OCI-LY3 (cell line): ENCODE results near the gene OSBPL6.

Experiments used
- H2AFZ ChIP-seq: fragments of 200-600, 300-600 bp; shearing (Covaris generic); 2 replicates; pipeline ENCODE4 v1.6.0; 2014; ENCODE audit warnings: antibody characterized with exemption, low read depth, low read length
- H3K27ac ChIP-seq: fragments of 200-600, 300-600 bp; sonication (generic); 2 replicates; pipeline ENCODE4 v1.5.1; 2014; ENCODE audit warnings: mild to moderate bottlenecking, low read length, moderate library complexity, mixed read lengths
- H3K27me3 ChIP-seq: fragments of 200-600, 300-600 bp; sonication (generic); 2 replicates; pipeline ENCODE4 v1.6.1; 2014; ENCODE audit warnings: low read depth, low read length, mixed read lengths
- H3K36me3 ChIP-seq: fragments of 200-600, 300-600 bp; sonication (generic); replicated peaks from 2 replicates; pipeline ENCODE3; 2014; ENCODE audit warnings: low read depth, low read length, mixed read lengths
- H3K4me1 ChIP-seq: fragments of 300-600, 200-600 bp; sonication (generic); 2 replicates; pipeline ENCODE4 v1.6.1; 2014; ENCODE audit warnings: low read length, mixed read lengths
- H3K4me2 ChIP-seq: fragments of 200-600, 300-600 bp; sonication (generic); 2 replicates; pipeline ENCODE4 v1.6.1; 2014; ENCODE audit warnings: low read length, mixed read lengths
- H3K4me3 ChIP-seq: fragments of 300-600, 200-600 bp; sonication (generic); 2 replicates; pipeline ENCODE4 v1.5.1; 2014; ENCODE audit warnings: antibody characterized with exemption, mild to moderate bottlenecking, low read length, moderate library complexity
- H3K79me2 ChIP-seq: fragments of 300-600, 200-600 bp; shearing (Covaris generic); 2 replicates; pipeline ENCODE4 v1.6.1; 2014; ENCODE audit warnings: mild to moderate bottlenecking, low read length, mixed read lengths
- H3K9ac ChIP-seq: fragments of 300-600, 200-600 bp; shearing (Covaris generic); 2 replicates; pipeline ENCODE4 v1.6.0; 2014; ENCODE audit warnings: mild to moderate bottlenecking, low read length, moderate library complexity
- H3K9me3 ChIP-seq: fragments of 200-600, 300-600 bp; shearing (Covaris generic); 2 replicates; pipeline ENCODE4 v1.6.1; 2014; ENCODE audit warnings: low read length, mixed read lengths; ENCODE audit not compliant: insufficient read depth
- H4K20me1 ChIP-seq: fragments of 200-600, 300-600 bp; sonication (generic); 2 replicates; pipeline ENCODE4 v1.6.1; 2016; ENCODE audit warnings: low read length, mixed read lengths; ENCODE audit not compliant: insufficient read depth
- CTCF ChIP-seq: fragments of 200-600, 300-600 bp; sonication (generic); IDR thresholded peaks from 2 replicates; pipeline ENCODE4 v1.5.1; 2014; ENCODE audit warnings: antibody characterized with exemption, low read length, low read depth
- EZH2phosphoT487 ChIP-seq: fragments of 200-600 bp; shearing (Covaris generic); IDR thresholded peaks from 2 replicates; pipeline ENCODE4 v1.6.1; 2018; ENCODE audit warnings: antibody characterized with exemption, mixed run types, low read depth

Gene OSBPL6

GRCh38 chr2:178155524-178155923 is 38.8 kb upstream of the OSBPL6 start:
- H2AFZ ChIP-seq = no peak overlapping the region
- no peaks in the 10 kb centered on the region for H3K9me3 ChIP-seq
- H3K4me3 ChIP-seq = no peak overlapping the region
- H3K36me3 ChIP-seq = no peaks in the 10 kb centered on the region
- no peak overlapping the region for H3K4me2 ChIP-seq
- no peaks in the 10 kb centered on the region for H3K79me2 ChIP-seq
- TF ChIP-seq CTCF (no peak), EZH2phosphoT487 (no peak)
- H3K4me1 ChIP-seq = peaks cover 10% of the 10 kb centered on the region
- no peaks in the 10 kb centered on the region for H4K20me1 ChIP-seq
- H3K27ac ChIP-seq = no peak overlapping the region
- no peak overlapping the region for H3K9ac ChIP-seq
- H3K27me3 ChIP-seq = no peaks in the 10 kb centered on the region

- no peaks in the 10 kb centered on the region for H3K36me3 ChIP-seq
- no peaks in the 10 kb centered on the region for H3K79me2 ChIP-seq
- no peaks in the 10 kb centered on the region for H4K20me1 ChIP-seq
- no peaks in the 10 kb centered on the region for H3K27me3 ChIP-seq
- H3K9me3 ChIP-seq = no peaks in the 10 kb centered on the region
- H3K4me3 ChIP-seq = no peak overlapping the region
- no peak overlapping the region for H2AFZ ChIP-seq
- no peak for TF ChIP-seq EZH2phosphoT487
- TF ChIP-seq CTCF = no peak
- H3K4me2 ChIP-seq = no peak overlapping the region
- no peak overlapping the region for H3K9ac ChIP-seq
- no peak overlapping the region for H3K27ac ChIP-seq
- H3K4me1 ChIP-seq = peaks cover 3% of the 10 kb centered on the region
Measured at GRCh38 chr2:178157574-178157973, 36.7 kb upstream of the OSBPL6 start.

GRCh38 chr2:178159966-178160365 is 34.3 kb upstream of the OSBPL6 start:
- H3K9me3 ChIP-seq = no peaks in the 10 kb centered on the region
- TF ChIP-seq CTCF (no peak), EZH2phosphoT487 (no peak)

GRCh38 chr2:178160601-178161000 is 33.7 kb upstream of the OSBPL6 start:
- no peaks in the 10 kb centered on the region for H4K20me1 ChIP-seq
- TF ChIP-seq CTCF (no peak), EZH2phosphoT487 (no peak)

More at GRCh38 chr2:178159966-178160365, 34.3 kb upstream of the OSBPL6 start:
- H2AFZ ChIP-seq = no peak overlapping the region
- H3K36me3 ChIP-seq = no peaks in the 10 kb centered on the region
- no peak overlapping the region for H3K4me2 ChIP-seq
- H3K9ac ChIP-seq = no peak overlapping the region
- H3K4me1 ChIP-seq = peaks cover 23% of the 10 kb centered on the region
- no peak overlapping the region for H3K4me3 ChIP-seq
- H3K27me3 ChIP-seq = no peaks in the 10 kb centered on the region
- H3K27ac ChIP-seq = no peak overlapping the region
- H4K20me1 ChIP-seq = no peaks in the 10 kb centered on the region
- H3K79me2 ChIP-seq = no peaks in the 10 kb centered on the region

More at GRCh38 chr2:178160601-178161000, 33.7 kb upstream of the OSBPL6 start:
- H3K4me2 ChIP-seq = no peak overlapping the region
- no peaks in the 10 kb centered on the region for H3K27me3 ChIP-seq
- no peak overlapping the region for H3K4me3 ChIP-seq
- H3K79me2 ChIP-seq = no peaks in the 10 kb centered on the region
- no peak overlapping the region for H3K27ac ChIP-seq
- peaks cover 25% of the 10 kb centered on the region for H3K4me1 ChIP-seq
- H3K9ac ChIP-seq = no peak overlapping the region
- no peaks in the 10 kb centered on the region for H3K36me3 ChIP-seq
- no peaks in the 10 kb centered on the region for H3K9me3 ChIP-seq
- no peak overlapping the region for H2AFZ ChIP-seq
